Glutamatergic neuron (in vitro differentiated cells): ENCODE results near the gene LAMA3. TPM values are rescaled to one million over a fixed set of nuclear protein-coding genes. Genes with fewer than 3 reads are reported as not detected.

Experiments
- DNase-seq: peaks from one replicate; pipeline ENCODE4 v3.0.0; 2022
- H3K27ac Mint-ChIP-seq: one replicate; pipeline ENCODE4 v1.8.0; 2020; ENCODE audit warnings: mild to moderate bottlenecking, mixed read lengths, inconsistent platforms; ENCODE audit not compliant: unreplicated experiment
- H3K27me3 Mint-ChIP-seq: one replicate; pipeline ENCODE4 v1.8.0; 2020; ENCODE audit warnings: mild to moderate bottlenecking, moderate library complexity, mixed read lengths, inconsistent platforms; ENCODE audit not compliant: unreplicated experiment
- H3K36me3 Mint-ChIP-seq: one replicate; pipeline ENCODE4 v1.8.0; 2020; ENCODE audit warnings: mild to moderate bottlenecking, mixed read lengths, inconsistent platforms; ENCODE audit not compliant: unreplicated experiment
- H3K4me1 Mint-ChIP-seq: one replicate; pipeline ENCODE4 v1.8.0; 2020; ENCODE audit warnings: mild to moderate bottlenecking, low read depth, mixed read lengths, inconsistent platforms; ENCODE audit not compliant: unreplicated experiment
- H3K4me3 Mint-ChIP-seq: one replicate; pipeline ENCODE4 v1.8.0; 2020; ENCODE audit warnings: mild to moderate bottlenecking, mixed read lengths, inconsistent platforms; ENCODE audit not compliant: unreplicated experiment
- H3K9me3 Mint-ChIP-seq: one replicate; pipeline ENCODE4 v1.8.0; 2020; ENCODE audit warnings: mild to moderate bottlenecking, moderate library complexity, mixed read lengths, inconsistent platforms; ENCODE audit not compliant: unreplicated experiment
- CTCF ChIP-seq: fragments of 200-600 bp; sonication (generic); IDR thresholded peaks from one replicate; pipeline ENCODE4 v1.5.0; 2021; ENCODE audit not compliant: partially characterized antibody, unreplicated experiment
- total RNA-seq: library from RNA; stranded (reverse); fragmentation: NEBNext Ultra II Directional; extraction: Animal tissue kit (Norgen Biotek cat#: 25700); gene quantifications from one replicate; pipeline ENCODE4 v1.2.1, GENCODE V29; 2021; ENCODE audit not compliant: unreplicated experiment

Gene LAMA3
- total RNA-seq, 1 donor from 2014 or later: 2.1 TPM

- Mint-ChIP-seq H3K36me3 (no peaks in the 10 kb centered on the region), H3K27me3 (no peaks in the 10 kb centered on the region), H3K27ac (no peak overlapping the region), H3K9me3 (no peaks in the 10 kb centered on the region), H3K4me3 (no peak overlapping the region), H3K4me1 (no peaks in the 10 kb centered on the region)
- DNase-seq: no peak
- no peak for TF ChIP-seq CTCF
These were observed 116.6 kb downstream of the LAMA3 start for GRCh38 chr18:23805898-23806297.

- no peak overlapping the region for H3K27ac Mint-ChIP-seq
- no peaks in the 10 kb centered on the region for H3K9me3 Mint-ChIP-seq
- H3K4me3 Mint-ChIP-seq: no peak overlapping the region
- no peak for TF ChIP-seq CTCF
- peaks cover 2% of the 10 kb centered on the region for H3K27me3 Mint-ChIP-seq
- H3K36me3 Mint-ChIP-seq: no peaks in the 10 kb centered on the region
- no peak for DNase-seq
- no peaks in the 10 kb centered on the region for H3K4me1 Mint-ChIP-seq
These were observed 120.2 kb downstream of the LAMA3 start for GRCh38 chr18:23809415-23809814.

GRCh38 chr18:23810396-23810795 lies 121.1 kb downstream of the LAMA3 start:
- TF ChIP-seq CTCF: no peak
- Mint-ChIP-seq H3K4me1 (no peaks in the 10 kb centered on the region), H3K36me3 (no peaks in the 10 kb centered on the region), H3K4me3 (no peak overlapping the region), H3K9me3 (no peaks in the 10 kb centered on the region), H3K27ac (no peak overlapping the region), H3K27me3 (peaks cover 2% of the 10 kb centered on the region)
- no peak for DNase-seq

GRCh38 chr18:23811176-23811575 lies 121.9 kb downstream of the LAMA3 start:
- TF ChIP-seq CTCF: no peak
- no peaks in the 10 kb centered on the region for H3K36me3 Mint-ChIP-seq
- peaks cover 2% of the 10 kb centered on the region for H3K27me3 Mint-ChIP-seq
- no peaks in the 10 kb centered on the region for H3K9me3 Mint-ChIP-seq
- H3K27ac Mint-ChIP-seq: no peak overlapping the region
- H3K4me1 Mint-ChIP-seq: no peaks in the 10 kb centered on the region
- DNase-seq: no peak
- no peak overlapping the region for H3K4me3 Mint-ChIP-seq

GRCh38 chr18:23812546-23813440 lies 123.5 kb downstream of the LAMA3 start:
- TF ChIP-seq CTCF: peak; percentile 42
- no peak overlapping the region for H3K27ac Mint-ChIP-seq
- DNase-seq: no peak
- no peak overlapping the region for H3K4me3 Mint-ChIP-seq
- H3K9me3 Mint-ChIP-seq: no peaks in the 10 kb centered on the region
- H3K4me1 Mint-ChIP-seq: no peaks in the 10 kb centered on the region
- no peaks in the 10 kb centered on the region for H3K36me3 Mint-ChIP-seq
- H3K27me3 Mint-ChIP-seq: peaks cover 2% of the 10 kb centered on the region
